Caco-2 (cell line): Measurements from ENCODE around the gene DLG2. TPM values are rescaled to one million over a fixed set of nuclear protein-coding genes. Genes with fewer than 3 reads are reported as not detected.

Source experiments
- BruUV-seq: library from RNA; stranded (reverse); fragments of 400-500 nt; replicated peaks from 2 replicates; lab custom pipeline; 2021; lab: Mats Ljungman, UMichigan
- CTCF ChIA-PET: fragments of 300-600 bp; sonication (Branson Sonifier 250); formaldehyde crosslinking; loops from one replicate; lab custom pipeline; 2022; ENCODE audit warnings: antibody characterized with exemption; lab: Charles Lee
- POLR2A ChIA-PET: fragments of 300-600 bp; sonication (Branson Sonifier 250); formaldehyde crosslinking; loops from one replicate; lab custom pipeline; 2022; ENCODE audit warnings: antibody characterized with exemption; lab: Charles Lee
- DNase-seq, 2 experiments: peaks; one replicate each; pipeline versions ENCODE4 v3.0.0 to v3.0.0-alpha.2; 2020 to 2022
- H3K27me3 ChIP-seq: replicated peaks from 2 replicates; pipeline ENCODE4 v1.6.0; 2011; ENCODE audit warnings: low read length; ENCODE audit not compliant: control insufficient read depth, insufficient read depth
- H3K36me3 ChIP-seq: 2 replicates; pipeline ENCODE4 v1.5.1; 2011; ENCODE audit warnings: low read length; ENCODE audit not compliant: control insufficient read depth, insufficient read depth
- H3K4me1 ChIP-seq: fragments of 250-450 bp; sonication (Bioruptor Pico); 2 replicates; pipeline ENCODE4 v1.5.1; 2020; ENCODE audit warnings: mild to moderate bottlenecking
- H3K4me3 ChIP-seq: 2 replicates; pipeline ENCODE4 v1.5.1; 2011; ENCODE audit warnings: low read depth, mild to moderate bottlenecking, control low read depth, low read length
- H3K9me3 ChIP-seq: fragments of 250-450 bp; sonication (Bioruptor Pico); 2 replicates; pipeline ENCODE4 v1.5.1; 2020; ENCODE audit warnings: mild to moderate bottlenecking, moderate library complexity
- H3K27ac Mint-ChIP-seq: one replicate; pipeline ENCODE4 v1.8.0; 2022; ENCODE audit warnings: mixed read lengths; ENCODE audit not compliant: unreplicated experiment
- H3K27me3 Mint-ChIP-seq: one replicate; pipeline ENCODE4 v1.8.0; 2022; ENCODE audit warnings: mixed read lengths; ENCODE audit not compliant: insufficient read depth, unreplicated experiment
- H3K36me3 Mint-ChIP-seq: one replicate; pipeline ENCODE4 v1.8.0; 2022; ENCODE audit warnings: mild to moderate bottlenecking, mixed read lengths; ENCODE audit not compliant: insufficient read depth, unreplicated experiment
- H3K4me1 Mint-ChIP-seq: one replicate; pipeline ENCODE4 v1.8.0; 2022; ENCODE audit warnings: low read depth, mixed read lengths; ENCODE audit not compliant: unreplicated experiment
- H3K4me3 Mint-ChIP-seq: one replicate; pipeline ENCODE4 v1.8.0; 2022; ENCODE audit warnings: mild to moderate bottlenecking, moderate library complexity, mixed read lengths; ENCODE audit not compliant: unreplicated experiment
- H3K9me3 Mint-ChIP-seq: one replicate; pipeline ENCODE4 v1.8.0; 2022; ENCODE audit warnings: mixed read lengths; ENCODE audit not compliant: unreplicated experiment
- intact Hi-C: fragments of 100-400 bp; cut with micrococcal nuclease; formaldehyde crosslinking; loops from one replicate; pipeline ENCODE4 v1.10.0; 2022; ENCODE audit not compliant: unreplicated experiment
- total RNA-seq: library from RNA; stranded (reverse); gene quantifications from 2 replicates; pipeline ENCODE4 v1.2.3, GENCODE V29; 2022
- TF ChIP-seq, protein P1 (sequence below), 2 experiments: fragments of 200-600 bp in 1 of 2; IDR thresholded peaks; 1 replicate in 1 of 2; 2 replicates in 1 of 2; pipeline versions ENCODE4 v1.5.1 to v1.8.0; 2011 to 2022; ENCODE audit warnings: antibody characterized with exemption in 1 of 2, control low read depth in 1 of 2, inconsistent platforms in 1 of 2, low read depth in 1 of 2, low read length in 1 of 2, mild to moderate bottlenecking in 1 of 2, moderate library complexity in 1 of 2; ENCODE audit not compliant: insufficient read depth in 1 of 2, severe bottlenecking in 1 of 2, unreplicated experiment in 1 of 2

Gene DLG2
- total RNA-seq, 1 experiment from 2014 or later: 21.6 TPM

DNA sequence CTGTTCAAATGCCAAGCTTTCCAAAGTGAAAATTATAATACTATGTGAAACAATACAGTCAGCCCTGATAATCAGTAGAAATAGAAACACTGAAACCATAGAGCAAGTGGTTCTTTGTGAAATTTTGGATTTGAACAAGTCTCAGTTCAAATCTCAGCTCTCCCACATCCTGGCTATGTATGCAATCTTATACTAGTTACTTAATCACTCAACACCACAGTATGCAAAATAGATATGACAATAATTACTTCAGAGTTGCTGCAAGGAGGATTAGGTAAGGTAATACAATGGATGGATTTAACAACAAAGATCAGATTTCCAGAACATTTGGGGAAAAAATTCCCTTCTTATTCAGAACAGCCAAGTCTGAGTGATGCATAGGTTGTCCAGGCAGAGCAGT, 1489.2 kb downstream of the DLG2 start:
- ChIA-PET CTCF (no interaction called here), POLR2A (no interaction called here)
- Mint-ChIP-seq H3K27ac (no peak overlapping the region), H3K9me3 (no peaks in the 10 kb centered on the region), H3K4me1 (peaks cover 5% of the 10 kb centered on the region), H3K36me3 (no peaks in the 10 kb centered on the region), H3K4me3 (no peak overlapping the region), H3K27me3 (peaks cover 15% of the 10 kb centered on the region)
- intact Hi-C loops: no loop called here
- Histone ChIP-seq H3K4me1 (no peaks in the 10 kb centered on the region), H3K4me3 (no peak overlapping the region), H3K9me3 (no peaks in the 10 kb centered on the region), H3K27me3 (no peaks in the 10 kb centered on the region; the same call in 1 of the 2 replicates), H3K36me3 (no peaks in the 10 kb centered on the region)
- TF ChIP-seq, protein P1, sequence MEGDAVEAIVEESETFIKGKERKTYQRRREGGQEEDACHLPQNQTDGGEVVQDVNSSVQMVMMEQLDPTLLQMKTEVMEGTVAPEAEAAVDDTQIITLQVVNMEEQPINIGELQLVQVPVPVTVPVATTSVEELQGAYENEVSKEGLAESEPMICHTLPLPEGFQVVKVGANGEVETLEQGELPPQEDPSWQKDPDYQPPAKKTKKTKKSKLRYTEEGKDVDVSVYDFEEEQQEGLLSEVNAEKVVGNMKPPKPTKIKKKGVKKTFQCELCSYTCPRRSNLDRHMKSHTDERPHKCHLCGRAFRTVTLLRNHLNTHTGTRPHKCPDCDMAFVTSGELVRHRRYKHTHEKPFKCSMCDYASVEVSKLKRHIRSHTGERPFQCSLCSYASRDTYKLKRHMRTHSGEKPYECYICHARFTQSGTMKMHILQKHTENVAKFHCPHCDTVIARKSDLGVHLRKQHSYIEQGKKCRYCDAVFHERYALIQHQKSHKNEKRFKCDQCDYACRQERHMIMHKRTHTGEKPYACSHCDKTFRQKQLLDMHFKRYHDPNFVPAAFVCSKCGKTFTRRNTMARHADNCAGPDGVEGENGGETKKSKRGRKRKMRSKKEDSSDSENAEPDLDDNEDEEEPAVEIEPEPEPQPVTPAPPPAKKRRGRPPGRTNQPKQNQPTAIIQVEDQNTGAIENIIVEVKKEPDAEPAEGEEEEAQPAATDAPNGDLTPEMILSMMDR (IDR thresholded peaks at IDR 0.05; ENCODE audit: insufficient read depth in 1 of 2, low read depth in 1 of 2, low read length in 1 of 2, severe bottlenecking in 1 of 2, unreplicated experiment in 1 of 2): no peak
- no peak for DNase-seq
- BruUV-seq: no TSS peak

DNA sequence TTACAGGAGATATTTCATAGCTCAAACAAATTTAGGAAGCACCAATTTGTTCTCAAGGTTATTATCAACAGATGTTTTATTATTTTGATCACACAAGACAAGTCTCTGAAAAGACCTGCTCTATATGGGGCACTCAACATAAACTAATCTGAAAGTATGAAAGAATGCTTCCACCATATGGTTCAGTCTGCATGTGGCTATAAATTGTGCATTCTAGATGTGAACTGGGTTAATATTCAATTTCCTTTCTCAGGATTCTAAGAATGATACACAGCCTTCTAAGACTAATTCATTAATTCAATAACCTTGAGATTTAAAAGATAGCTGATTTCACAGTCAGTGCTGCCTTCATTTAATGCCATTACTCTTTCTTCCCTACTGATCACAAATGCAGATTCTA, 1489.6 kb downstream of the DLG2 start:
- Mint-ChIP-seq H3K27me3 (peaks cover 10% of the 10 kb centered on the region), H3K4me3 (no peak overlapping the region), H3K9me3 (no peaks in the 10 kb centered on the region), H3K27ac (no peak overlapping the region), H3K4me1 (peaks cover 5% of the 10 kb centered on the region), H3K36me3 (no peaks in the 10 kb centered on the region)
- CTCF ChIA-PET: no interaction called here
- Histone ChIP-seq H3K27me3 (no peaks in the 10 kb centered on the region; the same call in 1 of the 2 replicates), H3K4me1 (no peaks in the 10 kb centered on the region), H3K9me3 (no peaks in the 10 kb centered on the region), H3K36me3 (no peaks in the 10 kb centered on the region), H3K4me3 (no peak overlapping the region)
- TF ChIP-seq, protein P1 (IDR thresholded peaks at IDR 0.05; ENCODE audit: insufficient read depth in 1 of 2, low read depth in 1 of 2, low read length in 1 of 2, severe bottlenecking in 1 of 2, unreplicated experiment in 1 of 2): no peak
- no TSS peak for BruUV-seq
- POLR2A ChIA-PET: no interaction called here
- intact Hi-C loops: no loop called here
- DNase-seq: no peak

DNA sequence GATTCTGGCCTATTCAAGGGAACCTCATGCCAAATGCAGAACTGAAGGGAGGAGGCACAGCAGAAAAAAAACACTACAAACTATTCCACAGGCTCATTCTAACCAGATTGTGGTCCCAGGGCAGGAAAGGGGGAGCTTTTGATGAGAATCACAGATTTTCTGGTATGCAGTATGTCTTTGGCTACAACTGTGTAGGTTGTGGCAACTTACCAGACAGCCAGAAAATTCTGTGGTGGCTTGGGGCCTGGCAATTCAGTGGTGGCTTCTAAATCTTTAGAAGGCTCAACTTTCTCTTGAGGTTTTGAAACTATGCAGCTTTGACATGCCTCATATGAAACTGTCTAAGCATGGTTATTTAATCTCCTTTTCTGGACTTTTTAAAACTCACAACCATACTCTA, 1490.2 kb downstream of the DLG2 start:
- no TSS peak for BruUV-seq
- H3K4me3 Mint-ChIP-seq: no peak overlapping the region
- no peak overlapping the region for H3K27ac Mint-ChIP-seq
- H3K9me3 Mint-ChIP-seq: no peaks in the 10 kb centered on the region
- Histone ChIP-seq H3K9me3 (no peaks in the 10 kb centered on the region), H3K4me3 (no peak overlapping the region), H3K4me1 (no peaks in the 10 kb centered on the region), H3K36me3 (no peaks in the 10 kb centered on the region), H3K27me3 (no peaks in the 10 kb centered on the region; the same call in 1 of the 2 replicates)
- H3K27me3 Mint-ChIP-seq: peaks cover 10% of the 10 kb centered on the region
- no peaks in the 10 kb centered on the region for H3K36me3 Mint-ChIP-seq
- TF ChIP-seq, protein P1 (IDR thresholded peaks at IDR 0.05; ENCODE audit: insufficient read depth in 1 of 2, low read depth in 1 of 2, low read length in 1 of 2, severe bottlenecking in 1 of 2, unreplicated experiment in 1 of 2): no peak
- CTCF ChIA-PET: no interaction called here
- intact Hi-C loops: no loop called here
- POLR2A ChIA-PET: no interaction called here
- DNase-seq: no peak
- H3K4me1 Mint-ChIP-seq: peaks cover 5% of the 10 kb centered on the region
